H1 (cell line): ENCODE measurements around the gene IRF9. TPM values are rescaled to one million over a fixed set of nuclear protein-coding genes. Genes with fewer than 3 reads are reported as not detected.

Experiments used
- SIRT6 ChIP-seq: IDR thresholded peaks from one replicate; pipeline ENCODE4 v1.7.1; 2012; ENCODE audit warnings: low read length, inconsistent platforms
- polyA plus RNA-seq, 7 experiments: library from polyadenylated mRNA; depleted of rRNA in 3 of 7; stranded (reverse) in 5 of 7; unstranded in 2 of 7; fragments of >200 nt in 5 of 7; fragments of 200-250 nt in 2 of 7; gene quantifications; 1 replicate in 5 of 7; 2 replicates in 1 of 7; 4 replicates in 1 of 7; pipeline versions ENCODE4 v1.2.1 to v1.2.3, GENCODE V29; 2011 to 2013; ENCODE audit warnings: missing spikeins in 2 of 7, mixed read lengths in 2 of 7
- total RNA-seq: library from RNA; stranded (reverse); fragmentation: NEBNext Ultra II Directional; extraction: Animal tissue kit (Norgen Biotek cat#: 25700); gene quantifications from 2 replicates; pipeline ENCODE4 v1.2.1, GENCODE V29; 2021

The IRF9 gene
- total and polyA plus RNA-seq, 2 of the 8 experiments (the other 6 are each of a cell fraction or from before 2014, with no cell fraction given) = 11.4 to 13.2 TPM

GRCh38 chr14:24185741-24186140, 24.7 kb downstream of the IRF9 start (continued):
- no peak for TF ChIP-seq SIRT6
- TF ChIP-seq, all 59 proteins: peak for 0
